GM15510 (cell line): ENCODE data around the gene SEC14L2.

Experiments used
- POLR2A ChIP-seq: IDR thresholded peaks from 3 replicates; pipeline ENCODE4 v1.6.1; 2011; ENCODE audit warnings: borderline replicate concordance; ENCODE audit not compliant: insufficient read length; ENCODE audit errors: extremely low read depth

The SEC14L2 gene

GRCh38 chr22:30413001-30413400 is 16.2 kb downstream of the SEC14L2 start:
- no peak for TF ChIP-seq POLR2A

- no peak for TF ChIP-seq POLR2A
Observed at GRCh38 chr22:30413745-30414524, 17.1 kb downstream of the SEC14L2 start.

GRCh38 chr22:30414525-30415047 is 17.8 kb downstream of the SEC14L2 start:
- TF ChIP-seq POLR2A: no peak

GRCh38 chr22:30416403-30416802 is 19.6 kb downstream of the SEC14L2 start:
- no peak for TF ChIP-seq POLR2A

GRCh38 chr22:30416837-30417236 is 20.0 kb downstream of the SEC14L2 start:
- no peak for TF ChIP-seq POLR2A

GRCh38 chr22:30420347-30421125 is 23.7 kb downstream of the SEC14L2 start:
- TF ChIP-seq POLR2A: no peak

GRCh38 chr22:30421695-30422480 is 25.1 kb downstream of the SEC14L2 start:
- TF ChIP-seq POLR2A: no peak

GRCh38 chr22:30422481-30423300 is 25.9 kb downstream of the SEC14L2 start:
- no peak for TF ChIP-seq POLR2A

- peak; percentile 87 for TF ChIP-seq POLR2A
Observed at GRCh38 chr22:30423301-30423958, 26.6 kb downstream of the SEC14L2 start.

- peak; percentile 54 for TF ChIP-seq POLR2A
Observed at GRCh38 chr22:30423959-30424533, 27.2 kb downstream of the SEC14L2 start.

- no peak for TF ChIP-seq POLR2A
Observed at GRCh38 chr22:30424534-30425326, 27.9 kb downstream of the SEC14L2 start.

- TF ChIP-seq POLR2A: no peak
Observed at GRCh38 chr22:30425327-30425615, 28.5 kb downstream of the SEC14L2 start.

GRCh38 chr22:30425616-30426387 is 29.0 kb downstream of the SEC14L2 start, which contains the start of gene MTFP1:
MTFP1 (plus strand) TSS chr22:30425768; CDS start chr22:30425880, 112 bp downstream.
- peak; percentile 71 for TF ChIP-seq POLR2A
